ENCODE data around the gene SMIM10.

GRCh38 chrX:135006187-135006586, 15.4 kb downstream of the SMIM10 start:
- TF ChIP-seq CTCF (IDR thresholded peaks at IDR 0.05) (no peak), POLR2A (IDR thresholded peaks at IDR 0.05) (no peak)
